Neural cell (in vitro differentiated cells): ENCODE data around the gene COL5A1.

Source experiments
- CTCF ChIP-seq: fragments of 450-650 bp; IDR thresholded peaks from 2 replicates; pipeline ENCODE4 v1.5.1; 2014; ENCODE audit warnings: antibody characterized with exemption, mild to moderate bottlenecking, moderate library complexity; ENCODE audit not compliant: poor library complexity, severe bottlenecking
- EP300 ChIP-seq: fragments of 450-650 bp; conservative IDR thresholded peaks from 2 replicates; pipeline ENCODE4 v1.6.1; 2014; ENCODE audit warnings: antibody characterized with exemption, mild to moderate bottlenecking, moderate library complexity; ENCODE audit not compliant: poor library complexity, severe bottlenecking
- EZH2 ChIP-seq: fragments of 200-600, 300-800 bp; shearing (Covaris generic), sonication (generic); IDR thresholded peaks from 2 replicates; pipeline ENCODE4 v1.6.1; 2014; ENCODE audit warnings: antibody characterized with exemption, low read length, borderline replicate concordance, mild to moderate bottlenecking; ENCODE audit not compliant: insufficient read depth, poor library complexity, severe bottlenecking
- MXI1 ChIP-seq: fragments of 450-650 bp; conservative IDR thresholded peaks from 2 replicates; pipeline ENCODE4 v1.6.1; 2014; ENCODE audit warnings: antibody characterized with exemption, mild to moderate bottlenecking; ENCODE audit not compliant: poor library complexity, severe bottlenecking
- TAF1 ChIP-seq: IDR thresholded peaks from 2 replicates; pipeline ENCODE4 v1.6.1; 2012; ENCODE audit warnings: low read depth
- TF ChIP-seq, protein P1 (sequence below): IDR thresholded peaks from 2 replicates; pipeline ENCODE4 v1.6.1; 2012; ENCODE audit warnings: borderline replicate concordance

DNA sequence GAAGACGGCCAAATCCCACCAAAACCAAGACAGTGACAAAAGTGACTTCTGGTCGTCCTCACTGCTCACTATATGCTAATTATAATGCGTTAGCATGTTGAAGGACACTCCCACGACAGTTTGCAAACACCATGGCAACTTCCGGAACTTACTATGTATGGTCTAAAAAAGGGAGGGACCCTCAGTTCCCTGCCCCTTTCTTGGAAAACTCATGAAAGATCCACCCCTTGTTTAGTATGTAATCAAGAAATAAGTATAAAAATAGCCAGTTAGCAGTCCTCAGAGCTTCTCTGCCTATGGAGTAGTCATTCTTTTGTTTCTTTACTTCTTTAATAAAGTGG is 248.5 kb downstream of the COL5A1 start:
- no peak for TF ChIP-seq EZH2
- TF ChIP-seq TAF1 = no peak
- TF ChIP-seq CTCF = no peak
- TF ChIP-seq, protein P1, sequence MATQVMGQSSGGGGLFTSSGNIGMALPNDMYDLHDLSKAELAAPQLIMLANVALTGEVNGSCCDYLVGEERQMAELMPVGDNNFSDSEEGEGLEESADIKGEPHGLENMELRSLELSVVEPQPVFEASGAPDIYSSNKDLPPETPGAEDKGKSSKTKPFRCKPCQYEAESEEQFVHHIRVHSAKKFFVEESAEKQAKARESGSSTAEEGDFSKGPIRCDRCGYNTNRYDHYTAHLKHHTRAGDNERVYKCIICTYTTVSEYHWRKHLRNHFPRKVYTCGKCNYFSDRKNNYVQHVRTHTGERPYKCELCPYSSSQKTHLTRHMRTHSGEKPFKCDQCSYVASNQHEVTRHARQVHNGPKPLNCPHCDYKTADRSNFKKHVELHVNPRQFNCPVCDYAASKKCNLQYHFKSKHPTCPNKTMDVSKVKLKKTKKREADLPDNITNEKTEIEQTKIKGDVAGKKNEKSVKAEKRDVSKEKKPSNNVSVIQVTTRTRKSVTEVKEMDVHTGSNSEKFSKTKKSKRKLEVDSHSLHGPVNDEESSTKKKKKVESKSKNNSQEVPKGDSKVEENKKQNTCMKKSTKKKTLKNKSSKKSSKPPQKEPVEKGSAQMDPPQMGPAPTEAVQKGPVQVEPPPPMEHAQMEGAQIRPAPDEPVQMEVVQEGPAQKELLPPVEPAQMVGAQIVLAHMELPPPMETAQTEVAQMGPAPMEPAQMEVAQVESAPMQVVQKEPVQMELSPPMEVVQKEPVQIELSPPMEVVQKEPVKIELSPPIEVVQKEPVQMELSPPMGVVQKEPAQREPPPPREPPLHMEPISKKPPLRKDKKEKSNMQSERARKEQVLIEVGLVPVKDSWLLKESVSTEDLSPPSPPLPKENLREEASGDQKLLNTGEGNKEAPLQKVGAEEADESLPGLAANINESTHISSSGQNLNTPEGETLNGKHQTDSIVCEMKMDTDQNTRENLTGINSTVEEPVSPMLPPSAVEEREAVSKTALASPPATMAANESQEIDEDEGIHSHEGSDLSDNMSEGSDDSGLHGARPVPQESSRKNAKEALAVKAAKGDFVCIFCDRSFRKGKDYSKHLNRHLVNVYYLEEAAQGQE = no peak
- no peak for TF ChIP-seq EP300
- no peak for TF ChIP-seq MXI1
